ENCODE measurements around the gene LCMT2.

LCMT2 gene, protein sequence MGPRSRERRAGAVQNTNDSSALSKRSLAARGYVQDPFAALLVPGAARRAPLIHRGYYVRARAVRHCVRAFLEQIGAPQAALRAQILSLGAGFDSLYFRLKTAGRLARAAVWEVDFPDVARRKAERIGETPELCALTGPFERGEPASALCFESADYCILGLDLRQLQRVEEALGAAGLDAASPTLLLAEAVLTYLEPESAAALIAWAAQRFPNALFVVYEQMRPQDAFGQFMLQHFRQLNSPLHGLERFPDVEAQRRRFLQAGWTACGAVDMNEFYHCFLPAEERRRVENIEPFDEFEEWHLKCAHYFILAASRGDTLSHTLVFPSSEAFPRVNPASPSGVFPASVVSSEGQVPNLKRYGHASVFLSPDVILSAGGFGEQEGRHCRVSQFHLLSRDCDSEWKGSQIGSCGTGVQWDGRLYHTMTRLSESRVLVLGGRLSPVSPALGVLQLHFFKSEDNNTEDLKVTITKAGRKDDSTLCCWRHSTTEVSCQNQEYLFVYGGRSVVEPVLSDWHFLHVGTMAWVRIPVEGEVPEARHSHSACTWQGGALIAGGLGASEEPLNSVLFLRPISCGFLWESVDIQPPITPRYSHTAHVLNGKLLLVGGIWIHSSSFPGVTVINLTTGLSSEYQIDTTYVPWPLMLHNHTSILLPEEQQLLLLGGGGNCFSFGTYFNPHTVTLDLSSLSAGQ
- 23.6 to 30.8 (median 26.7) reads per million in 4 donors for total RNA-seq

DNA sequence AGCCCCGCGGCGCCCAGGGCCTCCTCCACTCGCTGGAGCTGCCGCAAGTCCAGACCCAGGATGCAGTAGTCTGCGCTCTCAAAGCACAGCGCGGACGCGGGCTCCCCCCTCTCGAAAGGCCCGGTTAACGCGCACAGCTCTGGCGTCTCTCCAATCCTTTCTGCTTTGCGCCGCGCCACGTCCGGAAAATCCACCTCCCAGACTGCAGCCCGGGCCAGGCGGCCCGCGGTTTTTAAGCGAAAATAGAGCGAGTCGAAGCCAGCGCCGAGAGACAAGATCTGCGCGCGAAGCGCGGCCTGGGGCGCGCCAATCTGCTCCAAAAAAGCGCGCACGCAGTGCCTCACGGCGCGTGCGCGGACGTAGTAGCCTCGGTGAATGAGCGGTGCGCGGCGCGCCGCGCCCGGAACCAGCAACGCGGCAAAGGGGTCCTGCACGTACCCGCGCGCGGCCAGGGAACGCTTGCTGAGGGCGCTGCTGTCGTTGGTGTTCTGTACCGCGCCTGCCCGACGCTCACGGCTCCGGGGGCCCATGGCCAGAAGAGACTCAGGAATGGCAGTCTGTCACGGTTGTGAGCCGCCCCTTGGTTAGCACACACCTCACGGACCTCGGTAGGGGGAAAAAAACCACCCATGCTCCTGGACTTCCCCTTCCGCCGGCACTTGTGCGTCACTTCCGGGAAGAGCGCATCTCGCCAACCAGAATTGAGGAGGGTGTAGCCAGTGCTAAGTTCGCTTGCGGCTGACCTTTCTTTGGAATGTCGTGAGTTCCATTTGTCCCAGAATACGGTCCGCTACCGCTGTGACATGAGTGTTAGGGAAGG is at the start of gene LCMT2:
TSS of gene LCMT2 (minus strand) at position 614 of the 820 bp plus-strand sequence. CDS start at position 530, 84 bp downstream.
- DNase-seq, result peak; percentile 77 to 95 (median 84)

DNA sequence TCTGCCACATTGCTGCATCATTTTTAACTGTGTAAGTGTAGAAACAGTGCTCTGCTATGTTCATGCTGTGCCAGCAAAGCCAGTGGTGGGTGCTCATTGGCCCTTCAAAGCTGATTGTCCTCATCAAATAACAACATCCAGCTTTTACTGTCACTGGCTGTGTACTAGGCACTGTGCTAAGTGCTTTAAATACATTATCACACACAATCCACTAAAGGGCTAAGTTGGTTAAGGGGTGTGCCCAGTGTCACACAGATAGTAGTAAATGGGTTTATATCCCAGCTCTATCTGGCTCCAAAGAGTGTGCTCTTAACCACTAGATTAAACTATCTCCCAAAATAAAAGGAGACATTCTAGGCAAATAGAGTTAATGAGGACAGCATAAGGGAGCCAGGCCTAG is 48.2 kb upstream of the LCMT2 start:
- DNase-seq, result no peak

DNA sequence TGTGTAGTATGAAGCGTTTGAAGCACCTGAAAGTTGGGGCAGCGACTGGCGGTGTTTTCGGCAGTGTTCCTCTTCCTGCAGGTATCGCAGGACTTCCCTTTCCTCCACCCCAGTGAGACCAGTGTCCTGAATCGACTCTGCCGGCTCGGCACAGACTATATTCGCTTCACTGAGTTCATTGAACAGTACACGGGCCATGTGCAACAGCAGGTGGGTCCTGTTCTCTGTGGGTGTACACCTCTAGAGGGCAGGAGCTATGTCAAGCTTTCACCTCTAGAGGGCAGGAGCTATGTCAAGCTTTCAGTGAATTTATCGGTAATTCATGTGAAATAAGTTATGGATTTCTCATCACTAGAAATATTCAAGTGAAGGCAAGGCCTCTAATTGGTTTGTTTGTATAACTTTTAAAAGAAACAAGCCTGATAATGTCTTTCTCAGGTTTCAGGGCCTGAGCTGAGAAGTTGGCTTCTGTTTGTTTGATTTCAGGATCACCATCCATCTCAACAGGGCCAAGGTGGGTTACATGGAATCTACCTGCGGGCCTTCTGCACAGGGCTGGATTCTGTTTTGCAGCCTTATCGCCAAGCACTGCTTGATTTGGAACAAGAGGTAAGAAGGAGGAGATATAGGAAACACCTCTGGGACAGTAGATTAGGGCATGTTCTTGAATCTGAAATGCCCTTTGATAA is 45.8 kb upstream of the LCMT2 start:
- peak in 3 of 5 donors; percentile 5 to 34 (median 23) for DNase-seq

DNA sequence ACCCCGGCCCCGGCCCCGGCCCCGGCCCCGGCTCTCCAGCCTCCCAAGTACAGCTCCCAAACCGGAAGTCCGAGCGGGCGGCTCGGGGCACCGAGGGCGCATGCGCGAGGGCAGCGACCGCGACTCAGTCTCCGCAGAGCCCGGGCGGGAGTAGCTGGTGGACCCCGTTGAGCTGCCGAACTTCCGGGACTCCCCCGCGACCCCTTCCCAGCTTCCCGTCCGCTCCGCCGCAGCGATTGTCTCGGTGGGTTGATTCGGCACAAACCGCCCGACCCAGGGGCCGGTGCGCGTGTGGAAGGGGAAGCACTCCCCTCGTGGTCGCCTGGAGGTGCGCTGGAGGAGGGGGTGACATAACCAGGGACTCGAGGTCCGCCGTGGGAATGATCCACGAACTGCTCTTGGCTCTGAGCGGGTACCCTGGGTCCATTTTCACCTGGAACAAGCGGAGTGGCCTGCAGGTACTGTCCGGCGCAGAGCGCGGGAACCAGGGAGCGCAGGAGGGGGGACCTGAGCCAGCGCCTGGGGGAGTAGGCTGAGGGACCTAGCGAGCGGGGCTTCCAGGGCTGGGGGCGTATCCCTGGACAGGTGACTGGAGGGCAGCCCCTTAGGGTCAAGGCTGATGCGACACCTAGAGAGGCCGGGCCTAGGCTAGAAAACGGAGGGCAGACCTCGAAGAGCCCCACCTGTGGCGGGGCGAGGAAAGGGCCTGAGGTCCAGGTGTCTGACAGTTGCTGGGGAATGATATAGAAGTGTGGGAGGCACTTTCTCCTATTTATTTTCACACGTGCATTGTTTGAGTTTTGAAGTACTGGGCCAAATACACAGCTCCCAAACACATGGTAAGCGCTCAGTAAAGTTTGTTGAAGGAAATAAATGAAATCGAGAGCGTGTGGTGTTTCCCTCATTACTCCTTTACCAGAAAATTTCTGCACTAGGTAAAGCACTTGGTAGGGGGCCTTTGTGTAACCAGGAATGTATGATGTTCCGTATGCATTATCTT is 40.9 kb upstream of the LCMT2 start, which contains the start of the genes TUBGCP4 and ZSCAN29:
TSS of gene TUBGCP4 (plus strand) at position 127 of the 1,000 bp plus-strand sequence. CDS start at position 381, 254 bp downstream.
TSS of gene ZSCAN29 (minus strand) at position 69 of the 1,000 bp plus-strand sequence. CDS start 1,130 bp downstream, outside the sequence.
- peak; percentile 56 to 85 (median 61) for DNase-seq

DNA sequence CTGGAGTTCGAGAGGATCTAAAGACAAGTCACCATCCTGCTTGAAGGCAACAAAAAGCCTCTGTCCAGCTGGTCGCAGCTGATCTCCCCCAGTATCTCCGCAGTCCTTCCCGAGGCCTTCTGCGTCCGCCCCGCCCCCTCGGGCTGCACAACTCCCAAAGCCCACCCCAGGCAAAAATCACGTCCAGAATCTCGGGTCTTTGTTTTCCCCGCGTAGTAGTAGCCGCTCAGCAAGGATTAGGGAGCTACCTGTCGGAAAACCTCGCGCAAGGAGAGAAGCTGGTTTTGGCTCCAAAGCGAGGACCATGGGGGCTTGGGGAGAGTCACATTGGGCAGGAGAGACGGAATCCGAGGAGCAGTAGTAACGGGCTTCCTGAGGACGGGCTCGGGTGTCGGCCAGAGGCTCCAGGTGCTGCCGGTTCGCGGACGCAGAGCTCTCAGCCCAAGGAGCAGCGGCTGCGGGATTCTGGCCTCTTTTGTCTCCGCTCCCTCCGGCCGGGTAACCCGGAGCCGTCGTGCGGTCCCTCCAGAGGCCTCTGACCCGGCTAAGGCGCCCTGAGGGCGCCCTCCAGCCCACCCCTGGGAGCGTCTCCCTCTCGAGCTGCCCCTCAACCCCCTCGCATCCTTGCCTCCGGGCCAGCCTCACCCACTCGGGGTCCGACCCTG is 40.1 kb upstream of the LCMT2 start:
- DNase-seq, result no peak

DNA sequence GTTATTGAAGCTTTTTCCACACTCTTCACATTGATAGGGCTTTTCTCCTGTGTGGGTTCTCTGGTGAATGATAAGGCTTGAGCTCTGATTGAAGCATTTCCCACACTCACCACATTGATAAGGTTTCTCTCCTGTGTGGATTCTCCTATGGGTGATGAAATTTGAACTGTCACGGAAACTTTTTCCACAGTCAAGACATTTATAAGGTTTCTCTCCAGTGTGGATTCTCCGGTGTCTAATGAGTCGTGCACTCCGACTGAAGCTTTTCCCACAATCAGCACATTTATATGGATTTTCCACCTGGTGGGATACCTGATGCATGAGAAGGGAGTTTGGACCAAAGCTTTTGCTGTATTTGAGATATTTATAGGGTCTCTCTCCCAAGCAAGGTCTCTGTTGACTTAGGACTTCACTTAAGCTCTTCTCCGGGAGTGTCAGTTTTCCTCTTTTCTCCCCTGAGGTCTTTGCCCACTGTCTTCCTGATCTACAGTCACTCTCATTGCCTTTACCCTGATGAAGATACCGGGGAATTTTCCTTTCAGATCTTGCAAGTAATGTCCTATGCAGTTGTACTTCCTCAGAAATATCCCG is 31.0 kb upstream of the LCMT2 start:
- no peak for DNase-seq

DNA sequence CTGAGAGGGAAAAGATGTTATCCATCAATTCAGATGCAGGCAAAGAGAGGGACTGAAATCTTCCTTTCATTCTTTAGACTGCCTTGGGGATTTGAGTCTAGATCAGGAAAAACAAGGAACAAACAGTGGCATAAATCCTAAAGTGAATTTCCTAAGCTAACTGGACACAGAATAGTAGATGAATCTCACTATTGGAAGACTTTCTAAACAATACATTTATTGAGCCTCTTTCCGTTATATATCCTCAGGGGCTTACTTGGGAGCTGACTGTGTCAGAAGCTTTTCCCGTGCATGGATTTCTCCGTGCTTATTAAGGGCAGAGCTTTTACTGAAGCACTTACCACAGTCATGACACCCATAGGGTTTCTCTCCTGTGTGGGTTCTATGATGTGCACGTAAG is 30.4 kb upstream of the LCMT2 start:
- DNase-seq, result no peak

DNA sequence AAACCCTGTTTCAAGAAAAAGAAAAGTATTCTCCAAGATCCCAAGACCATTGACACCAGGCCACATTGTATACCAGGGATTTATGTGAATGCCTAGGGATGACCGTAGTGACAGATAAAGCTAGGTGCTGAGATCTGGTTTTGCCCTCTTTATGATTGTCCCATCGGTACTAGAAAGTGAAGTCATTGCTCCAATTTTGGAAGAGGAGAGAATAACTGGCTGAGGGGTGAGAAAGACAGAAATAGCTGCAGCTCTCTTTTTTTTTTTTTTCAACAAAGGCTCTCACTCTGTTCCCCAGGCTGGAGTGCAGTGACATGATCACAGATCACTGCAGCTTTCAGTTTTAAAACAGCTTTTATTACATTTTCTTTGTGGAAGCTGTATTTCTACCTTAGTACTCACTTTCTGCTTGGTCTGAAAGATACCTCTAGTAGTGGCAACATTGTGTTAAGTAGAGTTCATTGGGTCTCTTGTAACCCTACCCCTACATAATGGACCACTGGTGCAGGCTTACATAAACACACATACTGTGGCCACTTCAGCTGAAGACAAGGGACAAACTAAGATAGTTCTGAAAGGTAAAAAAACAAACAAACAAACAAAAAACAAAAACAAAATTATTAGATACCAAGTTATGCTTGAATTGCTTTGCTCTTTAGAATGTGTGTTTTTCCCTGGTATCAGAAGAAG is 22.5 kb upstream of the LCMT2 start:
- DNase-seq, result no peak

DNA sequence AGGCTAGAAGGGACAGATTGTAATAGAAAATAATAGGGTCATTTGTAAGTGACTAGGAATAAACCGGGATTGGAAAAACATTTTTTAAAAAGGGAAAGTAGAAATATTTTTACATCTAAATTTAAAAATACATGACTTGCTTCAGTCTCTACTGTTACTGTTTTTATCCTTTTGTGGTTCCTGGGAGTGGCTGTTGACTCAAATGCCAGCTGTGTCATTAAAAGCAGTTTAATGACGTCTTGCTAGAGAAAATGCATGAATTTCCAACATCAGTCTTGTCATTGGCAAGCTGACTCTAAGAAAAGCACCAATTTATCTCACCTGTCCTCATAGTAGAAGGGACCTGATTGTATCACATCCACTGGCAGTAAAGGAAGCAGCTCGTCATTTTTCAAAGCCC is 16.7 kb upstream of the LCMT2 start:
- DNase-seq, result no peak

DNA sequence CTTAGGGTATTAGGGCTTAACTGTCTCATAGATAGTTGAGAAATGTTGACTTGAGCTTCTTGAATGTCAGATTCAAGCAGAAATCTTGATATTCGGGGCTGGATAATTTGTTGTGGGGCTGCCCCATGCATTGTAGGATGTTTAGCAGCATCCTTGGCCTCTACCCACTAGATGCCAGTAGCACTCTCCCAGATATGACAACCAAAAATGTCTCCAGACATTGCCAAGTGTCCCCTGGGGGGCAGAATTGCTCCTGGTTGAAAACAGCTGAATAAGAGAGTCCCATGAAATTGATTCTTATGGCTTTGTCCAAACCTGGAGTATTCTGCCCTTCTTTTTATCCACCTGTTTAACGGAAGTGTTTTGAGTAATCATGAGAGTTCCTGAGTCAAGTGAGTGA is 15.9 kb upstream of the LCMT2 start:
- DNase-seq, result no peak

DNA sequence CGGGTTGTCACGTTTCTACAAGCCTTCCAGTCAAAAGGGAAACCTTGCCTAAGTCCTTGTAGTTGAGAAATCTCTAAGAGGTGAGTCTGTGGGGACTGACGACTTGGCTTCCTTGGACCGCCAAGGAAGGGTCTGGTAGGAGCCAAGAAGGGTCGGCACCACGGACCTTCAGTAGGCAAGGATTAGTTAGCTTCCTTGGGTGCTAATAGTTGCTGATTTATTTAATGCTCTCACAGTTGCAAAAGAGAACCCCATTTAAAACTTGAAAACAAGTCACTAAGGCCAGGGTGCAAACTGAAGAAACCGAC is 361 bp upstream of the LCMT2 start:
- DNase-seq, result no peak

DNA sequence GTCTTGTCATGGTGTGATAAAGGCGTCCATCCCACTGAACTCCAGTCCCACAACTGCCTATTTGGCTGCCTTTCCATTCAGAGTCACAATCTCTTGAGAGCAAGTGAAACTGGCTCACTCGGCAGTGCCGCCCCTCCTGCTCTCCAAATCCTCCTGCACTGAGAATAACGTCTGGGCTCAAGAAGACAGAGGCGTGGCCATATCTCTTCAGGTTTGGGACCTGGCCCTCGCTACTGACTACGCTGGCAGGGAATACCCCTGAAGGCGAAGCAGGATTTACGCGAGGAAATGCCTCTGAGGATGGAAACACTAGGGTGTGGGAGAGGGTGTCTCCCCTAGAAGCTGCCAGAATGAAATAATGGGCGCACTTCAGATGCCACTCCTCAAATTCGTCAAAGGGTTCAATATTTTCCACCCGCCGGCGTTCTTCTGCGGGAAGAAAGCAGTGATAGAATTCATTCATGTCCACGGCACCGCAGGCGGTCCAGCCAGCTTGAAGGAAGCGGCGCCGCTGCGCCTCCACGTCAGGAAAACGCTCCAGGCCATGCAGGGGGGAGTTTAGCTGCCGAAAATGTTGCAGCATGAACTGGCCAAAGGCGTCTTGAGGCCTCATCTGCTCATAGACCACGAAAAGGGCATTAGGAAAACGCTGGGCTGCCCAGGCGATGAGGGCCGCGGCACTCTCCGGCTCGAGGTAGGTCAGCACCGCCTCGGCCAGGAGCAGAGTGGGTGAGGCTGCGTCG is 985 bp downstream of the LCMT2 start:
- DNase-seq, result peak in 2 of 5 donors; percentile 9 to 15

DNA sequence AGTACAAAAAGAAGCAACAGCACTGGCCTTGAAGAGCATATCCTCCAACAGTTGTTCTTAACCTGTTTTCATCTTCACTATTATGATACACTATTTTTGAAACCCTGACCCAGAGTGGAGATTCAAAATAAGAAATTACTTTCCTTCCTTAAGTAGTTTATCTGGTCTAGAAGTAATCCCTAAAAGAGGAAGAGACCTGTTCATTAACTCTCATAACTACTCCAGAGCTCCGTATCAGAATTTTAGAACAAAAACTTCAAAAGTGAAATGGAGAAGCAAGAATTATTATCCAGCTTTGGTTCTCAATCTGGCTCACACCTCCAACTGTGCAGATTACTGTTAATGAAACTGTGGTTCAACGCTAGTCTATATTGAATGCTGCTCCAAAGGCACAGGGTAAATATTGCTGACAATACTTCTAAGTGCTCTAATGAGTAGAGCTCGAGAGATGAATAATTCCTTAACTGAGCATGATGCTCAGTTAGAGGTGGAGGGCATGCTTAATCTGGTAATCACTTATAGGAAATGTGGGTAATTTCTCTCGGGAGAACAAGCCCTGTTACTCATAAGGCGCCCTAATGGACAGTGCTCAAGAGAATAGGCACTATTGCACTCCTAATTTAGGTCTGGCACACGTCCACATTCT is 5.2 kb downstream of the LCMT2 start:
- no peak for DNase-seq

DNA sequence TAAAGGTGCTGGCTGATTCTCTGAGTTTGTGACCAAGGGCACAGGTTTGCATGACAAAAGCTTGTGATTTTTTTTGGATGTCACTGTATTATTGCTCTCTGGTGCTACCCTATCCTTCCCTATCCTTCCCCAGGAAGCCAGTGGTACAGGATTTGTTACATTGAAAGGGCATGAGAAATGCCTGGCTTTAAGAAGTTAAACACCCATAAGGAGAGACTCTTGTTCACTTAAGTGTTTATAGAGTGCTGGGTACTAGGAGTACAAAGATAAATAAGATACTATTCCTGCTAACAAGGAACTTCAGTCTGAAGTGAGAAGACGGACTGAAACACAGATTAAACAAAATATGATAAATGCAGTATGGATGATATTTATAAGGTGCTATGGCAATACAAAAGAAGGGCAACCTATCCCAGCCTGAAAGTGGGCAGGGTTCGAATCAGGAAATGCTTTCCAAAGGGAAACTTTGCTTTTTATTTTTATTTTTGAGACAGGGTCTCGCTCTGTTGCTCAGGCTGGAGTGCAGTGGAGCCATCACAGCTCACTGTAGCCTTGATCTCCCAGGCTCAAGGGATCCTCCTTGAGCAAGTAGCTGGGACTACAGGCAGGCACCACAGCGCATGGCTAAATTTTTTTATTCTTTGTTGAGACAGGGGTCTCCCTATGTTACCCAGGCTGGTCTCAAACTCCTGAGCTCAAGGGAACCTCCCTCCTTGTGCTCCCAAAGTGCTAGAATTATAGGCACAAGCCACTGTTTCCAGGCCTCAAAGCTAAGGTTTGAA is 11.2 kb downstream of the LCMT2 start:
- DNase-seq, result no peak

DNA sequence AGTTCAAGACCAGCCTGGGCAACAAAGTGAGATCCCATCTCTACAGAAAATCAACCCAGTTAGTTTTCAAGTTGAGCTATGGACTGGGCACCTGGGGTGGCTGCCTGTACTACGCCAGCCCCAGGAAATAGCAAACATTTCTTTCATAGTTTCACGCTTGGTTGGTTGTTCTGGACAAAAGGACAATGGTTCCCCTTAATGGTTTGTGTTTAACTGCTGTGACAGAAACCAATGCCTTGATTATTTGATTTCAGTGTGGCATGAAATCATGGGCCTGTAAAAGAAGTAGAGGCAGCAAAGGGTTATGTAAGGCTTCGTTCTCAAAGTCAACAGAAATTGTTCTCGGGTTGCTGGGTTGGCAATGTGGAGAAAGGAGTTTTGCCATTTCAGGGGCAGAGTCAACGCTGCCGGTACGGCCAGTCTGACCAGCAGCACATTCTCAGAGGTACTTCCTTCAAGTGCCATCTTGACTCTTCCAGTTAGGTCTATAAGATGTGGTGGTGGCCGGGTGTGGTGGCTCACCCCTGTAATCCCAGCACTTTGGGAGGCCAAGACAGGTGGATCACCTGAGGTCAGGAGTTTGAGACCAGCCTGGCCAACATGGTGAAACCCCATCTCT is 12.7 kb downstream of the LCMT2 start:
- DNase-seq, result no peak

DNA sequence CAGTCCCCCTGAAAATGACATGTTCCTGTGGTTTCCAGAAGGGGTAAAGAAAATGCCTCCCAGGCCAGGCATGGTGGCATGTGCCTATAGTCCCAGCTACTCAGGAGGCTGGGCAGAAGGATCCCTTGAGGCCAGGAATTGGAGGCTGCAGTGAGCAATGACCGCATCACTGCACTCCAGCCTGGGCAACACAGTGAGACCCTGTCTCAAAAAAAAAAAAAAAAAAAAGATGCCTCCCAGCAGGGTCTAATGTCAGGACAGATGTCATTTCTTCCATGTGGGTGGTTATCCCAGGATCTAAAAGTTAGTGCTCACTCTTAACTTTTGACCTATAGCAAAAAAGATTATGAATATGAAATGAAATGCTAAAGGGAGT is 13.4 kb downstream of the LCMT2 start:
- DNase-seq, result no peak
